ENCODE measurements around the gene NXPE1.

DNA sequence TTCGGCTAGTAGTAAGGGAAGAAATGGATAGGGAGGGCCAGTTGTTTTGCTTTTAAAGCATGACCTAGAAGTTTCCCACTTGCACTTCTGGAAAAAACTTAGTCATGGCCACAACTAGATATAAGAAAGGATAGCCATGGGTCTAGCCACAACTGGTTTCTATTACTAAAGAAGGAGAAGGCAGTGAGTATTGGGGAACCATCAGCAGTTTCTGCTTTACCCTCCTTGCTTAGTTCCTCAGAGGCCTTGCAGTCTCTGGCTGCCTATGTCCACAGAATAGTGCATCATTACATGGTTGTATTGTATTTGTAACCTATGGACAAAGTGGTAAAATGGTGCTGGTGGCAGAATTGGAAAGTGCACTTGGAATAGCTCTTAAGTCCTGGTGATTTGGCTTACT is 35.6 kb downstream of the NXPE1 start:
- TF ChIP-seq YY1 (IDR thresholded peaks at IDR 0.05; ENCODE audit: insufficient read depth, insufficient read length) = no peak
- TF ChIP-seq SUZ12 (IDR thresholded peaks at IDR 0.05; ENCODE audit: extremely low read depth, insufficient read depth, insufficient read length) = no peak
- no peak for TF ChIP-seq ZNF274 (IDR thresholded peaks at IDR 0.05; ENCODE audit: low read depth, low read length)
